ENCODE measurements around the gene CPLANE1. TPM values are rescaled to one million over a fixed set of nuclear protein-coding genes. Genes with fewer than 3 reads are reported as not detected.
"Not testable (repeated sequence)": the region's sequence is repeated elsewhere in the genome, so short reads cannot be mapped to it uniquely, and the experiment has no call there.

Gene CPLANE1
- total and polyA plus RNA-seq, 2 donors = 5.3 to 89.6 TPM

- WGBS = 86% methylated on average over 6 of the region's 6 CpGs
- H3K4me1 ChIP-seq (ENCODE audit: insufficient read depth) = no peaks in the 10 kb centered on the region
These were observed 161.2 kb downstream of the CPLANE1 start for GRCh38 chr5:37088009-37088408.

DNA sequence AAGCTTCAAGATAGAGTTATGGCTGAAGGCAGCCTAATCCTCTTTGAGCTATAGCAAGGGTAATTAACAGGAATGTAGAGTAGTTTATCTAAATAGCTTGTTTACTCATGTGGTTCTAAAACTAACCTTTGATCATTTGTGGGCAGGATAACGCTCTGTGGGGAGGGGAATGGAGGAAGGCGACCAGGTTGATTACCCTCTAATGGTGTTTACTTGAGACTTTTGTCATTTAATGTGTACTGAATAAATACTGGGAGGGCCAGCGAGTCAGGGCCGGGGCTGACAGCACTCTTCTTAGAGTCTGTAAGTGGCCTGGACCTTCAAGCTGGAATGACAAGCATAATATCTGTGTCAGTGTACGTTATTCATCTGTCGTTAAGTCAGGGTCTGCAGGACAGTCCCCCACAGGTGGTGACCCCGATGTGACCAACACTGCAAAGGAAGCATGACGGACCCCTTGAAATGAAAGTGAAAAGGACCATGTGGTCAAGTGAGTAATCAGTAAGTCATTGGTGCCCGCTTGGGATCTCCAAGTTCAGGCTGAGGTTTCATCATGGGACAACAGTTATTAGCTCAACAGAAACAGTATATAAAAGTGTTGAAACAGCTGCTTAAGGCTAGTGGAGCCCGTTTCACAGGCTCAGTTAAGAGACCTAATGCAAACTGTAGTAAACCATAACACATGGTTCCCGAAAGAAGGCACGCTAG lies 162.6 kb downstream of the CPLANE1 start:
- no peak overlapping the region for H3K4me3 ChIP-seq (ENCODE audit: low read depth, low read length)
- no peaks in the 10 kb centered on the region for H3K36me3 ChIP-seq (ENCODE audit: insufficient read depth)
- DNase-seq (ENCODE audit: extremely low spot score) = no peak
- H3K27ac ChIP-seq (ENCODE audit: low read depth) = no peak overlapping the region
- no peaks in the 10 kb centered on the region for H3K4me1 ChIP-seq (ENCODE audit: insufficient read depth)
- WGBS = 70% methylated on average over 12 of the region's 12 CpGs

More at GRCh38 chr5:37088009-37088408, 161.2 kb downstream of the CPLANE1 start:
- Histone ChIP-seq H3K36me3 (ENCODE audit: insufficient read depth) (no peaks in the 10 kb centered on the region), H3K4me3 (ENCODE audit: low read depth, low read length) (no peak overlapping the region), H3K27ac (ENCODE audit: low read depth) (no peak overlapping the region)
- DNase-seq (ENCODE audit: extremely low spot score) = no peak

DNA sequence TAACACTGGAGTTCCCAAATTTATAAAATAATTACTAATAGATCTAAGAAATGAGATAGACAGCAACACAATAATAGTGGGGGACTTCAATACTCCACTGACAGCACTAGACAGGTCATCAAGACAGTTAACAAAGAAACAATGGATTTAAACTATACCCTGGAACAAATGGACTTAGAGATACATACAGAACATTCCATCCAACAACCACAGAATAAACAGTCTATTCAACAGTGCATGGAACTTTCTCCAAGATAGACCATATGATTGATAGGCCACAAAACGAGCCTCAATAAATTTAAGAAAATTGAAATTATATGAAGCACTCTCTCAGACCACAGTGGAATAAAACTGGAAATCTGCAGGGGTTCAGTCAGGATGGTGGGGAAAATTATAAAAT lies 163.2 kb downstream of the CPLANE1 start:
- DNase-seq (ENCODE audit: extremely low spot score); H3K36me3 ChIP-seq (ENCODE audit: insufficient read depth); H3K27ac ChIP-seq (ENCODE audit: low read depth); H3K4me1 ChIP-seq (ENCODE audit: insufficient read depth); H3K4me3 ChIP-seq (ENCODE audit: low read depth, low read length): not testable (repeated sequence)
- WGBS = 78% methylated on average over 1 of the region's 1 CpG

- H3K4me3 ChIP-seq (ENCODE audit: low read depth, low read length); H3K4me1 ChIP-seq (ENCODE audit: insufficient read depth); H3K36me3 ChIP-seq (ENCODE audit: insufficient read depth); DNase-seq (ENCODE audit: extremely low spot score); H3K27ac ChIP-seq (ENCODE audit: low read depth): not testable (repeated sequence)
- 47% methylated on average over 2 of the region's 2 CpGs for WGBS
These were observed 166.2 kb downstream of the CPLANE1 start for GRCh38 chr5:37082977-37083376.

DNA sequence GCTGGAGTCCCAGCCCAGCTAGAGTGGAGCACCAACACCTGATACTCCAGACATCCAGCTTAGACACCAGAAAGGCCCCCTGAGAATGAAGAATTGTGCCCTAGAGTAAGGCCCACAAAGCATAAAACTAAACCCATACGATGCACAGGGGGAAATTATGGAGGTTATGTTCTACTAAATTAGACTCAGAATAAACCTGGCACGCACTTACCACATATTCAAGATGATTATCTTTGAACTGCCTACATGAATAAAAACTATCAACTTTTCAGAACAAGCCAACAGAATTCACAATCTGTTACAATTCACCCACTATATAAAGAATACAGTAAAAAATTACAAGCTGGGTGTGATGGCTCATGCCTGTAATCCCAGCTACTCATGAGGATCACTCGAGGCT lies 168.5 kb downstream of the CPLANE1 start:
- no peak overlapping the region for H3K4me3 ChIP-seq (ENCODE audit: low read depth, low read length)
- DNase-seq (ENCODE audit: extremely low spot score) = no peak
- H3K36me3 ChIP-seq (ENCODE audit: insufficient read depth) = no peaks in the 10 kb centered on the region
- no peaks in the 10 kb centered on the region for H3K4me1 ChIP-seq (ENCODE audit: insufficient read depth)
- 86% methylated on average over 3 of the region's 3 CpGs for WGBS
- H3K27ac ChIP-seq (ENCODE audit: low read depth) = no peak overlapping the region

- no peak for DNase-seq (ENCODE audit: extremely low spot score)
- Histone ChIP-seq H3K36me3 (ENCODE audit: insufficient read depth) (no peaks in the 10 kb centered on the region), H3K4me1 (ENCODE audit: insufficient read depth) (no peaks in the 10 kb centered on the region), H3K4me3 (ENCODE audit: low read depth, low read length) (no peak overlapping the region), H3K27ac (ENCODE audit: low read depth) (no peak overlapping the region)
- WGBS = 83% methylated on average over 1 of the region's 1 CpG
These were observed 172.0 kb downstream of the CPLANE1 start for GRCh38 chr5:37077146-37077545.

GRCh38 chr5:37075399-37075950 lies 173.7 kb downstream of the CPLANE1 start:
- Histone ChIP-seq H3K4me1 (ENCODE audit: insufficient read depth) (no peaks in the 10 kb centered on the region), H3K4me3 (ENCODE audit: low read depth, low read length) (no peak overlapping the region), H3K27ac (ENCODE audit: low read depth) (no peak overlapping the region), H3K36me3 (ENCODE audit: insufficient read depth) (no peaks in the 10 kb centered on the region)
- DNase-seq (ENCODE audit: extremely low spot score) = no peak
- 69% methylated on average over 3 of the region's 3 CpGs for WGBS

GRCh38 chr5:37071901-37072581 lies 177.1 kb downstream of the CPLANE1 start:
- Histone ChIP-seq H3K36me3 (ENCODE audit: insufficient read depth) (no peaks in the 10 kb centered on the region), H3K4me1 (ENCODE audit: insufficient read depth) (no peaks in the 10 kb centered on the region), H3K27ac (ENCODE audit: low read depth) (no peak overlapping the region), H3K4me3 (ENCODE audit: low read depth, low read length) (no peak overlapping the region)
- WGBS = 77% methylated on average over 1 of the region's 1 CpG
- no peak for DNase-seq (ENCODE audit: extremely low spot score)

- no peak overlapping the region for H3K27ac ChIP-seq (ENCODE audit: low read depth)
- WGBS = 73% methylated on average over 1 of the region's 1 CpG
- no peak overlapping the region for H3K4me3 ChIP-seq (ENCODE audit: low read depth, low read length)
These were observed 177.7 kb downstream of the CPLANE1 start for GRCh38 chr5:37071487-37071886.

GRCh38 chr5:37064442-37064841 lies 184.7 kb downstream of the CPLANE1 start:
- Histone ChIP-seq H3K4me1 (ENCODE audit: insufficient read depth) (no peaks in the 10 kb centered on the region), H3K4me3 (ENCODE audit: low read depth, low read length) (no peak overlapping the region), H3K36me3 (ENCODE audit: insufficient read depth) (peaks cover 3% of the 10 kb centered on the region), H3K27ac (ENCODE audit: low read depth) (no peak overlapping the region)
- 91% methylated on average over 9 of the region's 9 CpGs for WGBS
- DNase-seq (ENCODE audit: extremely low spot score) = no peak

More at GRCh38 chr5:37071487-37071886, 177.7 kb downstream of the CPLANE1 start:
- H3K4me1 ChIP-seq (ENCODE audit: insufficient read depth) = no peaks in the 10 kb centered on the region
- DNase-seq (ENCODE audit: extremely low spot score) = no peak
- no peaks in the 10 kb centered on the region for H3K36me3 ChIP-seq (ENCODE audit: insufficient read depth)

GRCh38 chr5:37063739-37064138 lies 185.4 kb downstream of the CPLANE1 start:
- H3K4me3 ChIP-seq (ENCODE audit: low read depth, low read length) = no peak overlapping the region
- peaks cover 3% of the 10 kb centered on the region for H3K36me3 ChIP-seq (ENCODE audit: insufficient read depth)
- H3K27ac ChIP-seq (ENCODE audit: low read depth) = no peak overlapping the region
- DNase-seq (ENCODE audit: extremely low spot score) = no peak
- no peaks in the 10 kb centered on the region for H3K4me1 ChIP-seq (ENCODE audit: insufficient read depth)
- 97% methylated on average over 7 of the region's 7 CpGs for WGBS

- no peaks in the 10 kb centered on the region for H3K4me1 ChIP-seq (ENCODE audit: insufficient read depth)
- no peak overlapping the region for H3K4me3 ChIP-seq (ENCODE audit: low read depth, low read length)
- peaks cover 5% of the 10 kb centered on the region for H3K36me3 ChIP-seq (ENCODE audit: insufficient read depth)
- WGBS = 96% methylated on average over 1 of the region's 1 CpG
- no peak overlapping the region for H3K27ac ChIP-seq (ENCODE audit: low read depth)
- DNase-seq (ENCODE audit: extremely low spot score) = no peak
These were observed 189.1 kb downstream of the CPLANE1 start for GRCh38 chr5:37060030-37060429.

DNA sequence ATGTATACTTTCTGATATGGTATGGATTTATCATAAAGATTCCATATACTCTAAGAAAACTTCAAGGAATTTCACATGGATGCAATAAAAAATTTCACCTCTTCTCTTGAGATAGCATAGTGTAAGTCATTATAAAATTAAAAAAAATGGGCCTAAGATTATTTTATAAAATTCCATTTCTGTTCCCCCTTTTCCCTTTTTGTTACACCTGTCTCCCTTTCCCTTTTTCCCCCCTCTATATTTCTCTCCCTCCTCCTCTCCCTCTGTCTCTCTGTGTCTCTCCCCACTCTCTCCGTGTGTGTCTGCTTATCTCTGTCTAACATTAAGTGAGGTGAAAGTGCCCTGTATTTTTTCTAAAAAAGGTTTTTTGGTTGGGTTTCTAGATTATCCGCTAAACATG lies 192.4 kb downstream of the CPLANE1 start:
- no peak overlapping the region for H3K27ac ChIP-seq (ENCODE audit: low read depth)
- peaks cover 5% of the 10 kb centered on the region for H3K36me3 ChIP-seq (ENCODE audit: insufficient read depth)
- no peak overlapping the region for H3K4me3 ChIP-seq (ENCODE audit: low read depth, low read length)
- no peaks in the 10 kb centered on the region for H3K4me1 ChIP-seq (ENCODE audit: insufficient read depth)
- no peak for DNase-seq (ENCODE audit: extremely low spot score)
- 76% methylated on average over 2 of the region's 2 CpGs for WGBS
